ENCODE results near the gene OLAH.
"Not testable (repeated sequence)": the region's sequence is repeated elsewhere in the genome, so short reads cannot be mapped to it uniquely, and the experiment has no call there.

DNA sequence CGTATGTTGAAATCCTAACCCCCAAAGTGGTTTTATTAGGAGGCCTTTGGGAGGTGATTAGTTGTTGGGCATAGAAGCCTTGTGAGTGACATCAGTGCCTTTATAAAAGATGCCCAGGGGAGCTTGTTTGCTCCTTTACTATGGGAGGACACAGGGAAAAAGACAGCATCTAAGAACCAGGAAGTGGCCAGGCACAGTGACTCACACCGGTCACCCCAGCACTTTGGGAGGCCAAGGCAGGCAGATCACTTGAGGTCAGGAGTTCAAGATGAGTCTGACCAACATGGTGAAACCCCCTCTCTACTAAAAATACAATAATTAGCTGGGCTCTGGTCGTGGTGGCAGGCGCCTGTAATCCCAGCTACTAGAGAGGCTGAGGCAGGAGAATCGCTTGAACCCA, 22.8 kb upstream of the OLAH start:
- TF ChIP-seq, protein P1, sequence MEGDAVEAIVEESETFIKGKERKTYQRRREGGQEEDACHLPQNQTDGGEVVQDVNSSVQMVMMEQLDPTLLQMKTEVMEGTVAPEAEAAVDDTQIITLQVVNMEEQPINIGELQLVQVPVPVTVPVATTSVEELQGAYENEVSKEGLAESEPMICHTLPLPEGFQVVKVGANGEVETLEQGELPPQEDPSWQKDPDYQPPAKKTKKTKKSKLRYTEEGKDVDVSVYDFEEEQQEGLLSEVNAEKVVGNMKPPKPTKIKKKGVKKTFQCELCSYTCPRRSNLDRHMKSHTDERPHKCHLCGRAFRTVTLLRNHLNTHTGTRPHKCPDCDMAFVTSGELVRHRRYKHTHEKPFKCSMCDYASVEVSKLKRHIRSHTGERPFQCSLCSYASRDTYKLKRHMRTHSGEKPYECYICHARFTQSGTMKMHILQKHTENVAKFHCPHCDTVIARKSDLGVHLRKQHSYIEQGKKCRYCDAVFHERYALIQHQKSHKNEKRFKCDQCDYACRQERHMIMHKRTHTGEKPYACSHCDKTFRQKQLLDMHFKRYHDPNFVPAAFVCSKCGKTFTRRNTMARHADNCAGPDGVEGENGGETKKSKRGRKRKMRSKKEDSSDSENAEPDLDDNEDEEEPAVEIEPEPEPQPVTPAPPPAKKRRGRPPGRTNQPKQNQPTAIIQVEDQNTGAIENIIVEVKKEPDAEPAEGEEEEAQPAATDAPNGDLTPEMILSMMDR (IDR thresholded peaks at IDR 0.05) = not testable (repeated sequence)
- TF ChIP-seq POLR2A (IDR thresholded peaks at IDR 0.05) = not testable (repeated sequence)
